Measurements from ENCODE around the gene CD70.

Gene CD70

GRCh38 chr19:6543866-6544347, 47.0 kb downstream of the CD70 start (continued):
- TF ChIP-seq TSHZ2 (CRISPR knock-in tag; IDR thresholded peaks at IDR 0.05): no peak

- no peak for ATAC-seq
- no peak for TF ChIP-seq ZNF70 (CRISPR knock-in tag; IDR thresholded peaks at IDR 0.05)
Observed at GRCh38 chr19:6540918-6541689, 49.8 kb downstream of the CD70 start.

DNA sequence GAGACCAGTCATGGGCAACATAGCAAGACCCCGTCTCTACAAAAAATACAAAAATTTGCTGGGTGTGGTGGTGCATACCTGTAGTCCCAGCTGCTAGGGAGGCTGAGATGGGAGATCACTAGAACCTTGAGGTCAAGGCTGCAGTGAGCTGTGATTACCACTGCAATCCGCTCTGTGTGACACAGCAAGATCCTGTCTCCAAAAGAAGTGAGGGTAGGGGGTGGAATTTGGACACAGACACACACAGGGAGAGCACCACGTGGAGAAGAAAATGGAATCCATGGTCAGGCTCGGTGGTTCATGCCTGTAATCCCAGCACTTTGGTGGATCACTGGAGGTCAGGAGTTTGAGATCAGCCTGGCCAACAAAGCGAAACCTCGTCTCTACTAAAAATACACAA, 51.4 kb downstream of the CD70 start:
- ATAC-seq: no peak

More for the DNA sequence above, 51.4 kb downstream of the CD70 start:
- TF ChIP-seq TCF4 (CRISPR knock-in tag; IDR thresholded peaks at IDR 0.05; ENCODE audit: borderline replicate concordance): no peak
- no peak for TF ChIP-seq ZFP30 (CRISPR knock-in tag; IDR thresholded peaks at IDR 0.05)
- TF ChIP-seq TSHZ2 (CRISPR knock-in tag; IDR thresholded peaks at IDR 0.05): no peak
- no peak for TF ChIP-seq ISL1 (CRISPR knock-in tag; IDR thresholded peaks at IDR 0.05)
- TF ChIP-seq TOX (CRISPR knock-in tag; IDR thresholded peaks at IDR 0.05; ENCODE audit: borderline replicate concordance): no peak
- TF ChIP-seq SNAI2 (CRISPR knock-in tag; IDR thresholded peaks at IDR 0.05): no peak
- no peak for TF ChIP-seq BACH2 (CRISPR knock-in tag; IDR thresholded peaks at IDR 0.05; ENCODE audit: borderline replicate concordance)
- no peak for TF ChIP-seq ARNTL (CRISPR knock-in tag; IDR thresholded peaks at IDR 0.05; ENCODE audit: borderline replicate concordance, low read depth)
- TF ChIP-seq ZC3H10 (CRISPR knock-in tag; IDR thresholded peaks at IDR 0.05): no peak
- no peak for TF ChIP-seq ZNF8 (CRISPR knock-in tag; IDR thresholded peaks at IDR 0.05)
- no peak for TF ChIP-seq CSRNP3 (CRISPR knock-in tag; IDR thresholded peaks at IDR 0.05)
- TF ChIP-seq ESRRG (CRISPR knock-in tag; IDR thresholded peaks at IDR 0.05): no peak
- no peak for TF ChIP-seq CREB5 (CRISPR knock-in tag; IDR thresholded peaks at IDR 0.05; ENCODE audit: low read depth)
- no peak for TF ChIP-seq RARB (CRISPR knock-in tag; IDR thresholded peaks at IDR 0.05)
- TF ChIP-seq PPARA (CRISPR knock-in tag; IDR thresholded peaks at IDR 0.05; ENCODE audit: borderline replicate concordance): no peak
- no peak for TF ChIP-seq ZNF565 (CRISPR knock-in tag; conservative IDR thresholded peaks at IDR 0.05; ENCODE audit: low read depth)
- TF ChIP-seq, protein P1, sequence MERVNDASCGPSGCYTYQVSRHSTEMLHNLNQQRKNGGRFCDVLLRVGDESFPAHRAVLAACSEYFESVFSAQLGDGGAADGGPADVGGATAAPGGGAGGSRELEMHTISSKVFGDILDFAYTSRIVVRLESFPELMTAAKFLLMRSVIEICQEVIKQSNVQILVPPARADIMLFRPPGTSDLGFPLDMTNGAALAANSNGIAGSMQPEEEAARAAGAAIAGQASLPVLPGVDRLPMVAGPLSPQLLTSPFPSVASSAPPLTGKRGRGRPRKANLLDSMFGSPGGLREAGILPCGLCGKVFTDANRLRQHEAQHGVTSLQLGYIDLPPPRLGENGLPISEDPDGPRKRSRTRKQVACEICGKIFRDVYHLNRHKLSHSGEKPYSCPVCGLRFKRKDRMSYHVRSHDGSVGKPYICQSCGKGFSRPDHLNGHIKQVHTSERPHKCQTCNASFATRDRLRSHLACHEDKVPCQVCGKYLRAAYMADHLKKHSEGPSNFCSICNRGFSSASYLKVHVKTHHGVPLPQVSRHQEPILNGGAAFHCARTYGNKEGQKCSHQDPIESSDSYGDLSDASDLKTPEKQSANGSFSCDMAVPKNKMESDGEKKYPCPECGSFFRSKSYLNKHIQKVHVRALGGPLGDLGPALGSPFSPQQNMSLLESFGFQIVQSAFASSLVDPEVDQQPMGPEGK (CRISPR knock-in tag; IDR thresholded peaks at IDR 0.05; ENCODE audit: borderline replicate concordance): no peak

All from SK-N-SH treated with all-trans-retinoic acid at 6 μM for 48 hours (cell line).